AG04450 (cell line): ENCODE measurements around the gene FAXDC2. TPM values are rescaled to one million over a fixed set of nuclear protein-coding genes. Genes with fewer than 3 reads are reported as not detected.

Experiments
- CTCF ChIA-PET: fragments of 300-600, 350-600 bp; formaldehyde crosslinking; extraction: SDS; loops from one replicate; lab custom pipeline; 2022; ENCODE audit warnings: antibody characterized with exemption, inconsistent platforms; lab: Charles Lee
- POLR2A ChIA-PET: fragments of 350-600 bp; formaldehyde crosslinking; extraction: SDS; loops from one replicate; lab custom pipeline; 2021; ENCODE audit warnings: antibody characterized with exemption, inconsistent platforms; lab: Yijun Ruan, JAX
- DNase-seq: peaks from one replicate; pipeline ENCODE4 v3.0.0-alpha.2; 2011; ENCODE audit warnings: low read depth, low spot score
- H3K27ac ChIP-seq: one replicate; pipeline ENCODE4 v1.5.1; 2012; ENCODE audit warnings: low read depth, low read length, control low read depth
- H3K27me3 ChIP-seq: one replicate; pipeline ENCODE4 v1.6.0; 2012; ENCODE audit warnings: low read length; ENCODE audit not compliant: control insufficient read depth, insufficient read depth
- H3K4me3 ChIP-seq: 2 replicates; pipeline ENCODE4 v1.5.1; 2011; ENCODE audit warnings: mild to moderate bottlenecking, low read depth, low read length, control low read depth
- H3K9me3 ChIP-seq: 2 replicates; pipeline ENCODE4 v1.5.1; 2012; ENCODE audit warnings: low read length; ENCODE audit not compliant: control insufficient read depth, insufficient read depth
- polyA plus RNA-seq: library from polyadenylated mRNA; depleted of rRNA; stranded (reverse); fragments of >200 nt; gene quantifications from 2 replicates; pipeline ENCODE4 v1.2.3, GENCODE V29; 2011
- TF ChIP-seq, protein P1 (sequence below): IDR thresholded peaks from 2 replicates; pipeline ENCODE4 v1.5.1; 2011; ENCODE audit warnings: low read depth, low read length, control low read depth, inconsistent platforms

FAXDC2 gene
- polyA plus RNA-seq, 1 experiment: 21.1 TPM

DNA sequence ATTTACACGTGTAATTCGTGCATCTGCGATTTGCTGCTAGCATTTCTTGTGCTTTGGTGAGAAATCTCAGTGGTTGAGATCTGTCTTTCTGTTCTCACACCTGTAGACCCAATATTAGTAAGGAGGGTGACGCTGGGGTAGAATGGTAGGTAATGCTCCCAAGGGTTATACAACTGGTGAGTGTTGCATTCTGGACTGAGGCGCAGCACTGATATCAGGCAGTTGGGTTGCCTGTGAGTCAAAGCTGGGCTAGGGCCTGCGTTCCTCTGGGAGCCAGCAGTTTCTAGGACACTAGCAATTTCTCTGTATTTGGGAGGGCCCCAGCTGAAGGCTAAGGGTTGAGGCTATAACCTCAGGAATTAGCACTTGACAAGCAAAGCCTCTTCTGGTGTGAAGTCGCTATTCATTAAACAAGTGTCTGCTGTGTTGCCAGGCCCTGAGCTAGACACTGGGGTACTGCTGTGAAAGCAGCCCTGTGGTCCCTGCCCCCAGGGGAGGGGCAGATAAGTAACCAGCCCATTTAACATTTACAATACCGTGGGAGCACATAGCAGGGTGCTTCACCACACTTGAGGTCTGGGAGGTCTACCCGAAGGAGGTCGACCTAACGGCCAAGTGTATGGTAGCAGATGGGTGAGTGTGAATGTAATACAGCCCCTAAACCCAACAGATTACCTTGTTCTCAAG lies 66.5 kb downstream of the FAXDC2 start:
- TF ChIP-seq, protein P1, sequence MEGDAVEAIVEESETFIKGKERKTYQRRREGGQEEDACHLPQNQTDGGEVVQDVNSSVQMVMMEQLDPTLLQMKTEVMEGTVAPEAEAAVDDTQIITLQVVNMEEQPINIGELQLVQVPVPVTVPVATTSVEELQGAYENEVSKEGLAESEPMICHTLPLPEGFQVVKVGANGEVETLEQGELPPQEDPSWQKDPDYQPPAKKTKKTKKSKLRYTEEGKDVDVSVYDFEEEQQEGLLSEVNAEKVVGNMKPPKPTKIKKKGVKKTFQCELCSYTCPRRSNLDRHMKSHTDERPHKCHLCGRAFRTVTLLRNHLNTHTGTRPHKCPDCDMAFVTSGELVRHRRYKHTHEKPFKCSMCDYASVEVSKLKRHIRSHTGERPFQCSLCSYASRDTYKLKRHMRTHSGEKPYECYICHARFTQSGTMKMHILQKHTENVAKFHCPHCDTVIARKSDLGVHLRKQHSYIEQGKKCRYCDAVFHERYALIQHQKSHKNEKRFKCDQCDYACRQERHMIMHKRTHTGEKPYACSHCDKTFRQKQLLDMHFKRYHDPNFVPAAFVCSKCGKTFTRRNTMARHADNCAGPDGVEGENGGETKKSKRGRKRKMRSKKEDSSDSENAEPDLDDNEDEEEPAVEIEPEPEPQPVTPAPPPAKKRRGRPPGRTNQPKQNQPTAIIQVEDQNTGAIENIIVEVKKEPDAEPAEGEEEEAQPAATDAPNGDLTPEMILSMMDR: no peak
- POLR2A ChIA-PET: no interaction called here
- Histone ChIP-seq H3K27me3 (no peaks in the 10 kb centered on the region), H3K9me3 (no peaks in the 10 kb centered on the region), H3K27ac (no peak overlapping the region), H3K4me3 (no peak overlapping the region)
- no peak for DNase-seq
- CTCF ChIA-PET: interaction anchor here (0.5 kb wide), 1 partner anchor 314 kb away, joined by 4 read pairs; no protein-coding TSS in a partner anchor

DNA sequence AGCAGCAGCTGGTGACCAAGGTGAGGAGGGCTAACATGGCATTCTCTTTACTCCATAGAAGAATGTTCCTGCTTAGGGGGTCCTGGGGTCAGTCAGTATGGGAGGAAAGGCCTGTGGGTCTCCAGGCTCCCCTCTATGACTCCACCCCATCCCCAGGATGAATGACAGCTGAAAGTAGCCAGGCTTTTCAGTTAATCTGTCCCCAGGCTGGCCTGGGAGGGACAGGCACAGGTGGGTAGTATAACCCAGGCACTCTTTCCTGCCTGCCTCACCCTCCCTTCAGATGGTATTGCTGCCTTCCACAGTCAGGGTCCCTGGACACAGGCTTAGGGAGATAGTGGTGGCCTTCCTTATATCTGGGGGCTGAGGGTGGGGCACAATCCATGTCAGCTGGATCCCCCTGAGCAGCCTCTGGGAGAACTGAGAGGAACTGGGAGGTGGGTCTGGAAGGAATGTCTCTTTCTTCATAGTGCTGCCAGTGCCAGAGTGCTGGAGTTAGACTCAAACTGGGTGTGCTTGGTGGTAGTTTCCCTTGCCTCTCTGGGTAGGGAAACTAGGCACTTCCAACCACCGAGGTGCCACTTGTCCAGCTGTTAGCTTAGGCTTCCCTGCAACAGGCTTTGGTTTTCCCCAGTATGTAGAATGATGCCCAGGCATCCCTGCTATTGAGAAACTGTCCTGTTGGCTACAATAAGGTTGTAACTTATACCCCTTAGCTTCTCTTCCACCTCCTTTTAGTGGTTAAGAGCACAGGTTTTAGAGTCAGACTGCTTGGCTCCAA lies 67.4 kb downstream of the FAXDC2 start:
- CTCF ChIA-PET: no interaction called here
- DNase-seq: no peak

DNA sequence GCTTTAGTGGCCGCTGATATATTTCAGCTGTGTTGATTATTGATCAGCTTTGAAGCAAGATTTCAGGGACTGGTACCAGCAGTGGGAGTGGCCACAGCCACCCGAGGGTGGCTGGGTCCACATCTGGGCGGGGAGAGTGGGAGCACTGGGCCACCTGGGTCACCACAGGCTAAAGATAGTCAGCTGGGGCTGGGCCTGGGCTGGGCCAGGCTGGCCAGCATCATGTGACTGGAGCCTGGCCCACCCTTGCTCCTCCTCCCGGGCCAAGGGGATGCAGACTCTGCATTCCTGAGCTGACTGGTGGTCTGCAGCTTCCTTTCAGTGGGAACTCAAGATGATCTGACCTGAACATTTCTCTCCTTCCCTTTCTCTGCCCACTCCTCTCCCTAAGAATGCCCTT lies 68.1 kb downstream of the FAXDC2 start:
- TF ChIP-seq, protein P1: no peak
- no peak overlapping the region for H3K4me3 ChIP-seq
- POLR2A ChIA-PET: interaction anchor here (0.6 to 1.0 kb wide), 2 partner anchors 12 to 76 kb away, joined by 4 to 5 read pairs; partner anchors contain the start of gene CNOT8
- H3K9me3 ChIP-seq: no peaks in the 10 kb centered on the region
- H3K27ac ChIP-seq: no peak overlapping the region
- no peaks in the 10 kb centered on the region for H3K27me3 ChIP-seq
- CTCF ChIA-PET: no interaction called here
- no peak for DNase-seq

More for the DNA sequence above, 67.4 kb downstream of the FAXDC2 start:
- Histone ChIP-seq H3K27ac (no peak overlapping the region), H3K9me3 (no peaks in the 10 kb centered on the region), H3K4me3 (no peak overlapping the region), H3K27me3 (no peaks in the 10 kb centered on the region)
- POLR2A ChIA-PET: interaction anchor here (0.6 kb wide), 1 partner anchor 75 kb away, joined by 5 read pairs; the partner anchor contains the start of gene CNOT8
- TF ChIP-seq, protein P1: no peak

DNA sequence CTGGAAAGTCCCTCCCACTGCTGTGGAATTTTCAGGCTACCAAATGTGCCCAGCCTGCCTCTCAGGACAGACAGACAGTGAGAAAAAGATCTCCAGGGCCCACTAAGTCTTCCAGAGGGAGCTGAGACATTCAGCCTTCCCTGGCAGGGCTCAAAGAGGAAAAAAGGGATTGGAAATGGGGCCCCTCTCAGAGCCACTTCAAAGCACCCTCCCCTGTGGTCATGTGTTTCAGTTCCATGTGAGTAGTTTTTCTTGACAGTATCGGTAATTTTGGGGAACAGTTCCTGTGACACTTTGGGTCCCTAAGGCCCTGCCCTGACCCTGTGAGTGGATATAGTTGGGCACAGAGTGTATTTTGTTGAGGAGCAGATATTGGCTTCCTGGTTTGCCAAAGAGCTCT lies 70.3 kb downstream of the FAXDC2 start:
- no peaks in the 10 kb centered on the region for H3K9me3 ChIP-seq
- H3K27ac ChIP-seq: peak overlapping the region; percentile 21
- DNase-seq: no peak
- H3K4me3 ChIP-seq: no peak overlapping the region
- TF ChIP-seq, protein P1: no peak
- ChIA-PET POLR2A (interaction anchor here (1.2 kb wide), 1 partner anchor 9 kb away, joined by 3 read pairs; no protein-coding TSS in a partner anchor), CTCF (interaction anchor here (0.6 kb wide), 1 partner anchor 17 kb away, joined by 3 read pairs; no protein-coding TSS in a partner anchor)
- no peaks in the 10 kb centered on the region for H3K27me3 ChIP-seq
